ENCODE results near the gene CTNNA3. TPM values are rescaled to one million over a fixed set of nuclear protein-coding genes. Genes with fewer than 3 reads are reported as not detected.

Gene CTNNA3
- total RNA-seq, 1 experiment from 2014 or later = not detected

DNA sequence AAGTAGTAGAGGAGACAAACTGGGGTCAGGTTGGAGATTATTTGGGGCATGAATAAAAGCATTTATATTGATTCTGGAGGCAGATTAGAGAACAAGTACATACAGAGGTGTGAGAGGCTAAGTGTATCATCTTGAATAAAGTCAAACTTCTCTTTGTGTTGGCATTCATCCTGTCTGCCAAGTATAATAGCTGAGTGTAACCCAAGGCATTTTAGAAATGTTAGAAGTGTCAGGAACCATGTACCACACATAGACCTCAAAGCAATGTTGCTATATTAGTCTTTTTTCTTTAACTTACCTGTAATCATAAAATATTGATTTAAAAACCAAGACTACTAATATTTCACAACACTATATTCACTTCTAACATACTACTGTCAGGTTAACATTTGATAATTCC is 826.4 kb downstream of the CTNNA3 start:
- Mint-ChIP-seq H3K27me3 (ENCODE audit: unreplicated experiment) (no peaks in the 10 kb centered on the region), H3K36me3 (ENCODE audit: insufficient read depth, unreplicated experiment) (no peaks in the 10 kb centered on the region), H3K4me3 (ENCODE audit: low read depth, unreplicated experiment) (no peak overlapping the region), H3K4me1 (ENCODE audit: low read depth, unreplicated experiment) (no peaks in the 10 kb centered on the region), H3K9me3 (ENCODE audit: low read depth, unreplicated experiment) (no peaks in the 10 kb centered on the region), H3K27ac (ENCODE audit: unreplicated experiment) (no peak overlapping the region)
- DNase-seq = no peak
- TF ChIP-seq, protein P1, sequence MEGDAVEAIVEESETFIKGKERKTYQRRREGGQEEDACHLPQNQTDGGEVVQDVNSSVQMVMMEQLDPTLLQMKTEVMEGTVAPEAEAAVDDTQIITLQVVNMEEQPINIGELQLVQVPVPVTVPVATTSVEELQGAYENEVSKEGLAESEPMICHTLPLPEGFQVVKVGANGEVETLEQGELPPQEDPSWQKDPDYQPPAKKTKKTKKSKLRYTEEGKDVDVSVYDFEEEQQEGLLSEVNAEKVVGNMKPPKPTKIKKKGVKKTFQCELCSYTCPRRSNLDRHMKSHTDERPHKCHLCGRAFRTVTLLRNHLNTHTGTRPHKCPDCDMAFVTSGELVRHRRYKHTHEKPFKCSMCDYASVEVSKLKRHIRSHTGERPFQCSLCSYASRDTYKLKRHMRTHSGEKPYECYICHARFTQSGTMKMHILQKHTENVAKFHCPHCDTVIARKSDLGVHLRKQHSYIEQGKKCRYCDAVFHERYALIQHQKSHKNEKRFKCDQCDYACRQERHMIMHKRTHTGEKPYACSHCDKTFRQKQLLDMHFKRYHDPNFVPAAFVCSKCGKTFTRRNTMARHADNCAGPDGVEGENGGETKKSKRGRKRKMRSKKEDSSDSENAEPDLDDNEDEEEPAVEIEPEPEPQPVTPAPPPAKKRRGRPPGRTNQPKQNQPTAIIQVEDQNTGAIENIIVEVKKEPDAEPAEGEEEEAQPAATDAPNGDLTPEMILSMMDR (IDR thresholded peaks at IDR 0.05; ENCODE audit: unreplicated experiment) = no peak
- BruUV-seq (replicated peaks) = no TSS peak
- intact Hi-C loops (cut with micrococcal nuclease; ENCODE audit: unreplicated experiment) = no loop called here
- CTCF ChIA-PET = interaction anchor here (0.5 kb wide), 1 partner anchor 66 kb away, joined by 4 read pairs; no protein-coding TSS in a partner anchor

DNA sequence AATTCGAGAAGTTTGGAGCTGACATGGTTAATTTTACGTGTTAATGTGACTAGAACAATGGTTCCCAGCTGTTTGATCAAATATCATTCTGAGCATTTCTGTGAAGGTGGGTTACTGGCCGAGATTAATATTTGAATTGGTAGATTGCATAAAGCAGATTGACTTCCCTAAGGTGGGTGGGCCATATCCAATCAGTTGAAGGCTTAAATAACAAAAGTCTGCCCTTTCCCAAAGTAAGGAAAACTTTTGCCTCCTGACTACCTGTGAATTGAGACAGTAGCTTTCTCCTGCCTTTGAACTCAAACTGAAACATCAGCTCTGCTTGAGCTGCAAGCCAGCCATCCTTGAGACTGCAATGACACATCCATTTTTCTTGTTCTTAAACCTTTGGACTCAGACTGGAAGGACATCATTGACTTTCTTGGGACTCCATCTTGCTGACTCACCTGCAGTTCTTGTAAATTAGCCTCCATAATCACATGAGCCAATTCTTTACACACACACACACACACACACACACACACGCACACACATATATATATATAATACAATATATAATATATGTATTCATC is 833.2 kb downstream of the CTNNA3 start:
- H3K4me3 Mint-ChIP-seq (ENCODE audit: low read depth, unreplicated experiment) = no peak overlapping the region
- no peak overlapping the region for H3K27ac Mint-ChIP-seq (ENCODE audit: unreplicated experiment)
- H3K4me1 Mint-ChIP-seq (ENCODE audit: low read depth, unreplicated experiment) = no peaks in the 10 kb centered on the region
- no peaks in the 10 kb centered on the region for H3K36me3 Mint-ChIP-seq (ENCODE audit: insufficient read depth, unreplicated experiment)
- no peaks in the 10 kb centered on the region for H3K9me3 Mint-ChIP-seq (ENCODE audit: low read depth, unreplicated experiment)
- CTCF ChIA-PET = interaction anchor here (0.7 kb wide), 2 partner anchors 27 to 379 kb away, joined by 3 to 4 read pairs; no protein-coding TSS in a partner anchor
- DNase-seq = no peak
- no peaks in the 10 kb centered on the region for H3K27me3 Mint-ChIP-seq (ENCODE audit: unreplicated experiment)
- no TSS peak for BruUV-seq (replicated peaks)
- intact Hi-C loops (cut with micrococcal nuclease; ENCODE audit: unreplicated experiment) = no loop called here
- TF ChIP-seq, protein P1 (IDR thresholded peaks at IDR 0.05; ENCODE audit: unreplicated experiment) = no peak

DNA sequence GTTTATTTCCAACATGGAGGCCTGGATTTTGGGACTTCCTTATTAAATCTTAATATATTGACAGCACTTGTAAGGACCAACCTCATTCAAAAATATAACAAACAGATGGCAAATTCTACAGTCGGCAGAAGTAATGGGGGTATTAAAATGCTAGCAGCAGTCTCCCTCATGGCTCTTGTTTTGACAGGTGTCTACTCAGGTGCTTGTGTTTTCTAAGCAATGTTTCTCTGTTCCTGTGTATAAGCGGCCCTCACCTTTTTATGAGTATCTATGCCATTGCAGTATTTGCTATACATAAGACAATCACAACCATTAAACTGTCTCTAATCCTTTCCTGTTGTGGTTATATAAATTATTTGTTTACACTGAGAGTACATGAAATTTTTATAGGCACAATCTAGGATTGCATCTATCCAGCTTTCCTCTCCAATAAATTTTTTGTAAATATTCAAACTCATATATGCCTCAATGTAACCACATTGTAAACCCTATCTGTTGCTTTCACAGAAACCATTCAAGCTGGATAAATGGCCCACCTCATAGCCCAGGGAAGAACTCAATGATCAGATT is 835.5 kb downstream of the CTNNA3 start:
- TF ChIP-seq, protein P1 (IDR thresholded peaks at IDR 0.05; ENCODE audit: unreplicated experiment) = no peak
- intact Hi-C loops (cut with micrococcal nuclease; ENCODE audit: unreplicated experiment) = no loop called here
- no peak overlapping the region for H3K27ac Mint-ChIP-seq (ENCODE audit: unreplicated experiment)
- no peaks in the 10 kb centered on the region for H3K4me1 Mint-ChIP-seq (ENCODE audit: low read depth, unreplicated experiment)
- no peak for DNase-seq
- H3K9me3 Mint-ChIP-seq (ENCODE audit: low read depth, unreplicated experiment) = peaks cover 2% of the 10 kb centered on the region
- no TSS peak for BruUV-seq (replicated peaks)
- no peaks in the 10 kb centered on the region for H3K36me3 Mint-ChIP-seq (ENCODE audit: insufficient read depth, unreplicated experiment)
- no peak overlapping the region for H3K4me3 Mint-ChIP-seq (ENCODE audit: low read depth, unreplicated experiment)
- no peaks in the 10 kb centered on the region for H3K27me3 Mint-ChIP-seq (ENCODE audit: unreplicated experiment)
- CTCF ChIA-PET = no interaction called here

- Mint-ChIP-seq H3K27me3 (ENCODE audit: unreplicated experiment) (no peaks in the 10 kb centered on the region), H3K36me3 (ENCODE audit: insufficient read depth, unreplicated experiment) (no peaks in the 10 kb centered on the region), H3K27ac (ENCODE audit: unreplicated experiment) (no peak overlapping the region), H3K4me3 (ENCODE audit: low read depth, unreplicated experiment) (no peak overlapping the region), H3K4me1 (ENCODE audit: low read depth, unreplicated experiment) (no peaks in the 10 kb centered on the region), H3K9me3 (ENCODE audit: low read depth, unreplicated experiment) (peaks cover 2% of the 10 kb centered on the region)
- no peak for DNase-seq
- BruUV-seq (replicated peaks) = no TSS peak
- intact Hi-C loops (cut with micrococcal nuclease; ENCODE audit: unreplicated experiment) = no loop called here
- TF ChIP-seq, protein P1 (IDR thresholded peaks at IDR 0.05; ENCODE audit: unreplicated experiment) = no peak
- CTCF ChIA-PET = no interaction called here
These were observed 843.2 kb downstream of the CTNNA3 start for GRCh38 chr10:66852811-66853210.
